GM19193 (cell line): ENCODE measurements around the gene RTN4RL2.
A peak's percentile ranks its signal among the peaks of the same experiment; 100 is the strongest.

Experiments
- POLR2A ChIP-seq: IDR thresholded peaks from 4 replicates; pipeline ENCODE4 v1.6.1; 2011; ENCODE audit not compliant: insufficient read depth, insufficient read length; ENCODE audit errors: extremely low read depth

The RTN4RL2 gene

DNA sequence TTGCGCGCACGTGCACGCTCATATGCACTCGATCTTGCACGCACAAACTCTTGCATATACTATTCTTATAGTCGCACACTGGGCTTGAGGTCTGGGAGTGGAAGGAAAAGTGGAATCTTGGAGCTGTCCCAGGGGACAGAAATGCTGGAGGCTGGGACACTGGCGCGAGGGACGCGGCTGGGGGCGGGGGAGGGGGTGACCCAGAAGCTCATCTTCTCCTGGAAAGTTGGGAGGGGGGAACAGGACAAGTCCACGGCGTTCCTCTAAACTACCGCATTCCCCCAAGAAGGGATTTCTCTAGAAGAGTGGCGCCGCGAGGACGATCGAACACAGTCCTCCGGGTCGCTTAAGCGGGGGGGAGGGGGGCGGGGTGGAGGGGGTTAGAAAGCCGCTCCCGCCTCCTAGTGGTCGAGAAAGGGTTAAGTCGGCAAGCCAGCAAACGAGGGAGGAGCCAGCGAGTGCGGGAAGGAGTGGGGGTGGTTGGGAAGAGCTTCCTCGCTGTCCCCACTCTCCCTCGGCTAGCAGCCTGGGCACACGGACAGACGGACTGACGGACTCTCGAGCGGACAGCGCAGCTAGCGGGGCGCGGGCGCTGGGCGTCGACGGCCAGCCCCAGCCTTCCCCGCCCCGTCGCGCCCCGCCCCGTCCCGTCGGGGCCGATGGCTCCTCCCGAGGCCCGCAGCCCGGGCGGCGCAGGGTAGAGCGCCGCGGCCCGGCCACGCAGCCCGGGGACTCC, at the start of gene RTN4RL2:
TSS of gene RTN4RL2 (plus strand) at position 507 of the 736 bp plus-strand sequence. CDS start 338 bp downstream, outside the sequence.
- TF ChIP-seq POLR2A, result no peak

DNA sequence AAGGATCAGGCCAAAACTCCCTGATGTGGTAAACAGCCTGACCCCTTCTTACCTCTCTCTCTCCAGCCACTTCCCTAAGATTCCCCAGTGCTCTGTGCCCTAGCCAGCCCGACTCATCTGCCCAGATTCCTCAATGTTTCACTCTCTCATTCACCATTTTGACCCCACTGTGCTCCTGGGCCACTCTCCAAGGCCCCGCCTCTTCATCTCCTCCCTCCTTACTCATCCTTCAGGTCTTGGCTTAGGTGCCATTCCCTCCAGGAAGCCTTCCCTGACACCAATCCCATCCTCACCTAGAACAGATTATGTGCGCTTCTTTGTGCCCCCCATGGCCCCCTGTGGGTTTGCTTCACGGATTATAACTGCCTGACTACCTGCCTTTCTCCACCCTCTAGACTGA, 46.6 kb upstream of the RTN4RL2 start:
- TF ChIP-seq POLR2A, result no peak

DNA sequence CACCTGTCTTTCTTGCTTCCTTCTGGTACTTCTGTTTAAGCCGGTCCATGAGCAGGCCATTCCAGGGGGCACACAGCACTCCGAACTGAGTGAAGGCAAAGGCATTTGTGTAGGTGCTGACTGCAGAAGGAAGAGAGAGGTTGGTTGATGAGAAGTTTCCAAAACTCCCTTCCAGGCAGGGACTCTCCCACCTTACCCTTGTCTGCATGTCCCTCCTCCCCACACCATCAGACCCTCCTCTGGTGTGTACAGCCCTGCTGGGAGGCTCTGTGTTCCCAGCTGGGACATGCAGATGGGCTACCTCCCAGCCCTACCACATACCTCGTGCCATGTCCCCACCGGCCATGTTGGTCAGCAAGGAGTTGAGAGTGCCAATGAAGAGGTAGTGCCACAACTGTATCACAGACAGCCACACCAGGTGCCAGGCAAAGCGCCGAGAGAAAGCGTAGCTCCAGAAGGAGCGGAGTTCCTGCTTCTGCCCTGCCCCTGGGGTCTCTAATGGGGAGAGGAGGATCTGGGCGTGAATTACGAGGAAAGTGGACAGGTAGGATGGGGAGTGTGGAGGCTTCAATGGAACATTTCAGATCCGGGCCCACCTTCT, 45.6 kb upstream of the RTN4RL2 start:
- no peak for TF ChIP-seq POLR2A

DNA sequence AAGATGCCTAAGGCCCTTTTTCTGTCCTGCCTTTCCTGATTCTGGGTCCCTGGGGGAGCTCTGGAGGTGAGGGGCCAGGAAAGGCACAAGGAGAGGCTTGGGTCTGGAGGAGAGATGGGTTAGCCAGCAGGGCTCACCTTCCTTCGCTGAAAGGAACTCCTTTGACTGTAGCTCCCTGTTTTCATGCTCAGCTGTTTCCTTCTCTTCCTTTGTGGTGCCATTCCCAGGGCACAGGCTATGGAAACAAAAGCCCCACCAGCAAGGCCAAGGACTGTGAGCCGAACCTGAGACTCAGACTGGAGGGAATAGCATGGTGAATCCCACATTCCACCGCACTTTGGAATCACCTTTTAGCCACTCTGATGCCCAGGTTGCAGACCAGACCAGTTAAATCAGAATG, 43.9 kb upstream of the RTN4RL2 start:
- no peak for TF ChIP-seq POLR2A

- TF ChIP-seq POLR2A, result no peak
These were observed 43.3 kb upstream of the RTN4RL2 start for GRCh38 chr11:57417056-57417455.

DNA sequence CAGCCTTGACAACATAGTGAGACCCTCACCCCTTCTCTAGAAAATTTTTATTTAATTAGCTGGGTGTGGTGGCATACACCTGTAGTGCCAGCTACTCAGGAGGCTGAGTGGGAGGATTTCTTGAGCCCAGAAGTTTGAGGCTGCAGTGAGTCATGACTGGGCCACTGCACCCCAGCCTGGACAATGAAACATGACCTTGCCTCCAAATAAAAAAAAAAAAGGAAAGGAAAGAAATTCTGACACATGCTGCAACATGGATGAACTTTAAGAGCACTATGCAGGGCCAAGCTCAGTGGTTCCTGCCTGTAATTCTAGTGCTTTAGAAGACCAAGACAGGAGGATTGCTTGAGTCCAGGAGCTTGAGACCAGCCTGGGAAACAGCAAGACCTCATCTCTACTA, 42.2 kb upstream of the RTN4RL2 start:
- no peak for TF ChIP-seq POLR2A

GRCh38 chr11:57419146-57419545, 41.2 kb upstream of the RTN4RL2 start:
- no peak for TF ChIP-seq POLR2A

DNA sequence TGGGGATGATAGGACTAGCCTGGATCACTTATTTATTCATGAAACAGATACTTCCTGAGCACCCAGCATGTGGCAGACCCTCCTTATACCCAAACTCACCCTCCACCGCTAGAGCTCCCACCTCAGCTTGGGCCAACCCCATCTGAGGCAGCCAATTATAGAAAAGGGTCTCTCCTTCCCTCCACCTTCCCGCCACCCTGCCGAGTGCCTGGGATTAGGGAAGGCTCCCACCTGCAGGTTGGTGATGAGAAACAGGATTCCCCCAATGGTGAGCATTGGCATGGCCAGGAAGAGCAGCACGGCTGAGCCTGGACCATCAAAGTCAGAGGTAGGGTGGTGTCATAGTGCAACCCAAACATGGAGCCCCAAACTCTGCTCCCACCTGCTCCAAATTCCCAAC, 39.3 kb upstream of the RTN4RL2 start:
- peak; percentile 21 for TF ChIP-seq POLR2A

- TF ChIP-seq POLR2A, result no peak
These were observed 38.5 kb upstream of the RTN4RL2 start for GRCh38 chr11:57421805-57422204.

DNA sequence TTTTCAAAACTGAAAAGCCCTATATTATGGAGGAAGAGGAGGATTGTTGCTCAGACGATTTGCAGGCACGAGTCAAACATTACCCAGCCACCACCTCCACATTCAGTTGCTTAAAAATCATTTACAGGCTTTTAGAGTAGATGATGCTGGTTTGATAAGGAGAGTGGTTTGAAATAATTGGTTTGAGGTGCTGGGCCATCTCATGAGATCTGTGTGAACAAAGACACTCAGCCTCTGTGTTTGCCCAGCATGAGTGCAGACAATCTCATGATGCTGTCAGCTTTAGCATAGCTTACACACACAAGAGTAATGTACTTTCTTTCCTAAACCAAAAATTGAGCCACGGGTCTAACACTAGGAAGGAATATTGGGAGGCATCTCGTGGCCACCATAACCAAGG, 37.7 kb upstream of the RTN4RL2 start:
- no peak for TF ChIP-seq POLR2A

- TF ChIP-seq POLR2A, result no peak
These were observed 36.1 kb upstream of the RTN4RL2 start for GRCh38 chr11:57424137-57424791.

- peak; percentile 74 for TF ChIP-seq POLR2A
These were observed 35.4 kb upstream of the RTN4RL2 start for GRCh38 chr11:57424792-57425564.

DNA sequence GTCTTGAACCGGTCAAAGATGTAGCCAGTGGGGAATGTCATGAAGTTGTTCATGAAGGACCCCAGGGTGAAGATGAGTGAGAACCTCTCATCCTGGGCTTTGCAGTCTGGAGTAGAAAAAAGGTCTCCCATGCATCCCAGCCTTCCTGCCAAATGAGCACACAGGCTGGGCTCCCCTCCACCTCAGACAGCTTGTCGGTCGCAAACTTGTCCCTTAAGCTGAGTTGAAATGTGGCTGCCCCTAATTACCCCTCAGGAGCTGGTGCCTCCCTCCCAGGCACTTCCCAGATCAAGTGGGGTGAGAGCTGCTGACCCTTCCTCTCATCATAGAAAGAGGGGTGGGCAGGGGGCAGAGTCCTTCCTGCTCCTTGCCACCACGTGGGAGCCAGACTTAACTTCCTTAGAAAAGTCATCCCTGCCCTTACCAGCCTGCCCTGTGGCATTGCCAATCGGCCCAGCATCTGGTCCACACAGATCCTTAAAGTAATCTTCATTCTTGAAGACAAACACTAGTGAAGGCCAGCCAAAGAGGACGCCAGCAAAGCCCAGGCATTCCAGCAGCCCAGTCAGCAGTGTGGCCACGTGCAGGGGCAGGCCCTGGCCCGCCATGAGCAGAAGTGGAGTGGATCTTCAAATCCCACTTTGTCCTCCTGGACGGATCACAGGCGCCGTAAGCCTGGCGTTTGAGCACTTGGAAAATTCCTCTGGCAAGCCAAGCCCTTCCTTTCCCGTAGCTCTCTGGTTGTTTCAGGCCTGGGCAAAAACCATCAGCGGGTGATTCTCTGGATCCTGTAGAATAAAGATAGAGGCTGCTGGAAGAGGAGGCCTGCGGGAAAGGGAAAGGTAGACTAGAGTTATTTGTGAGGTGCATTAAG, 34.5 kb upstream of the RTN4RL2 start:
- TF ChIP-seq POLR2A, result no peak

- no peak for TF ChIP-seq POLR2A
These were observed 33.8 kb upstream of the RTN4RL2 start for GRCh38 chr11:57426439-57426928.

GRCh38 chr11:57426929-57427726, 33.2 kb upstream of the RTN4RL2 start, which contains the start of gene SLC43A3:
Gene SLC43A3, minus strand, starts transcription at chr11:57427121. Its CDS starts 949 bp downstream, at chr11:57426172.
- TF ChIP-seq POLR2A, result peak; percentile 90
